HCT116 (cell line): ENCODE results near the gene TBCD. TPM values are rescaled to one million over a fixed set of nuclear protein-coding genes. Genes with fewer than 3 reads are reported as not detected.
"Not testable (repeated sequence)": the region's sequence is repeated elsewhere in the genome, so short reads cannot be mapped to it uniquely, and the experiment has no call there.

Source experiments
- ATAC-seq: fragments of 200-7000 bp; cut with Tn5 transposase; 2 replicates; pipeline ENCODE4 v1.9.1; 2020; ENCODE audit warnings: mild to moderate bottlenecking, moderate library complexity
- BruUV-seq: library from RNA; stranded (reverse); fragments of 400-500 nt; replicated peaks from 2 replicates; lab custom pipeline; 2021; lab: Mats Ljungman, UMichigan
- CTCF ChIA-PET: fragments of 300-600 bp; sonication (Branson Sonifier 250); formaldehyde crosslinking; loops from one replicate; lab custom pipeline; 2021; ENCODE audit warnings: antibody characterized with exemption; lab: Charles Lee
- POLR2A ChIA-PET: fragments of 300-600, 350-600 bp; sonication (Branson Sonifier 250); formaldehyde crosslinking; loops from one replicate; lab custom pipeline; 2021; ENCODE audit warnings: antibody characterized with exemption; lab: Charles Lee
- RAD21 ChIA-PET, 2 experiments: fragments of 300-600 bp; sonication (Branson Sonifier 250); formaldehyde crosslinking; loops; one replicate each; lab custom pipeline; 2023; ENCODE audit warnings: low total read pairs in 2 of 2; ENCODE audit not compliant: uncharacterized antibody in 2 of 2, unreplicated experiment in 2 of 2, low non-redundant PET in 1 of 2; lab: Charles Lee
- DNase-seq: peaks from one replicate; pipeline ENCODE4 v3.0.0-alpha.2; 2010; ENCODE audit warnings: low read depth, low spot score
- H2AFZ ChIP-seq: fragments of 200-600 bp; shearing (Covaris generic), sonication (generic); 2 replicates; pipeline ENCODE4 v1.6.1; 2017; ENCODE audit warnings: low read depth, mixed run types, mixed read lengths, antibody characterized with exemption, low read length; ENCODE audit not compliant: poor library complexity, severe bottlenecking
- H3K27ac ChIP-seq: 2 replicates; pipeline ENCODE4 v1.5.1; 2012; ENCODE audit warnings: low read depth, low read length
- H3K27me3 ChIP-seq: fragments of 200-600 bp; sonication (generic); 2 replicates; pipeline ENCODE4 v1.6.1; 2016; ENCODE audit warnings: mixed run types, low read length, mixed read lengths; ENCODE audit not compliant: insufficient read depth
- H3K36me3 ChIP-seq, 2 experiments: fragments of 200-500 bp in 1 of 2; fragments of 200-600 bp in 1 of 2; sonication (Bioruptor generic) in 1 of 2; sonication (generic) in 1 of 2; 2 replicates each; pipeline versions ENCODE4 v1.5.1 to v1.6.1; 2014 to 2016; ENCODE audit warnings: low read length in 2 of 2, inconsistent platforms in 1 of 2, mixed read lengths in 1 of 2, mixed run types in 1 of 2; ENCODE audit not compliant: insufficient read depth in 2 of 2, control insufficient read depth in 1 of 2
- H3K4me1 ChIP-seq, 2 experiments: fragments of 200-600 bp in 1 of 2; sonication (generic) in 1 of 2; 2 replicates each; pipeline versions ENCODE4 v1.5.1 to v1.6.1; 2012 to 2017; ENCODE audit warnings: low read length in 2 of 2, inconsistent platforms in 1 of 2, mild to moderate bottlenecking in 1 of 2, mixed read lengths in 1 of 2, mixed run types in 1 of 2, moderate library complexity in 1 of 2; ENCODE audit not compliant: insufficient read depth in 2 of 2, control insufficient read depth in 1 of 2
- H3K4me2 ChIP-seq: fragments of 200-600 bp; sonication (generic); 2 replicates; pipeline ENCODE4 v1.6.1; 2017; ENCODE audit warnings: mixed run types, low read length, mixed read lengths
- H3K4me3 ChIP-seq, 2 experiments: fragments of 200-600 bp in 1 of 2; sonication (generic) in 1 of 2; replicated peaks in 1 of 2; 2 replicates each; pipeline ENCODE4 v1.5.1; 2011 to 2016; ENCODE audit warnings: low read length in 2 of 2, control low read depth in 1 of 2, low read depth in 1 of 2, mild to moderate bottlenecking in 1 of 2, mixed read lengths in 1 of 2, mixed run types in 1 of 2
- H3K79me2 ChIP-seq: fragments of 200-600 bp; sonication (generic); 2 replicates; pipeline ENCODE4 v1.6.1; 2017; ENCODE audit warnings: mild to moderate bottlenecking, mixed run types, low read length, moderate library complexity, mixed read lengths; ENCODE audit not compliant: insufficient read depth
- H3K9ac ChIP-seq: fragments of 200-600 bp; sonication (generic); 2 replicates; pipeline ENCODE4 v1.6.1; 2016; ENCODE audit warnings: low read length, mixed read lengths
- H3K9me2 ChIP-seq: fragments of 200-600 bp; sonication (generic), shearing (Covaris generic); 2 replicates; pipeline ENCODE4 v1.6.1; 2017; ENCODE audit warnings: mixed run types, mild to moderate bottlenecking, moderate library complexity; ENCODE audit not compliant: insufficient read depth
- H3K9me3 ChIP-seq, 2 experiments: fragments of 200-500 bp in 1 of 2; fragments of 200-600 bp in 1 of 2; sonication (Bioruptor generic) in 1 of 2; sonication (generic) in 1 of 2; 2 replicates each; pipeline ENCODE4 v1.6.1; 2014 to 2017; ENCODE audit warnings: low read length in 2 of 2, mixed read lengths in 2 of 2, inconsistent platforms in 1 of 2, low read depth in 1 of 2, mild to moderate bottlenecking in 1 of 2, mixed run types in 1 of 2, moderate library complexity in 1 of 2; ENCODE audit not compliant: control insufficient read depth in 1 of 2, insufficient read depth in 1 of 2
- H4K20me1 ChIP-seq: fragments of 200-600 bp; sonication (generic), shearing (Covaris generic); 2 replicates; pipeline ENCODE4 v1.6.1; 2017; ENCODE audit warnings: mixed run types, mild to moderate bottlenecking, moderate library complexity; ENCODE audit not compliant: insufficient read depth
- CBX3 ChIP-seq: IDR thresholded peaks from 2 replicates; pipeline ENCODE4 v1.6.1; 2012; ENCODE audit warnings: low read depth
- CEBPB ChIP-seq: IDR thresholded peaks from 2 replicates; pipeline ENCODE4 v1.6.1; 2012; ENCODE audit warnings: low read depth
- SRF ChIP-seq: IDR thresholded peaks from 2 replicates; pipeline ENCODE4 v1.6.1; 2012; ENCODE audit warnings: low read depth
- TCF7L2 ChIP-seq: IDR thresholded peaks from 2 replicates; pipeline ENCODE4 v1.7.0; 2011; ENCODE audit warnings: borderline replicate concordance, inconsistent platforms; ENCODE audit not compliant: insufficient read depth, insufficient read length; ENCODE audit errors: extremely low read depth
- YY1 ChIP-seq: IDR thresholded peaks from 2 replicates; pipeline ENCODE4 v1.6.1; 2011; ENCODE audit warnings: low read length, low read depth, moderate library complexity, mild to moderate bottlenecking; ENCODE audit not compliant: insufficient replicate concordance; ENCODE audit errors: extremely low read depth
- intact Hi-C: fragments of 100-400 bp; cut with micrococcal nuclease; formaldehyde crosslinking; loops from 2 replicates; pipeline ENCODE4 v1.10.0; 2022
- total RNA-seq: library from RNA; stranded (reverse); gene quantifications from one replicate; pipeline ENCODE4 v1.2.1, GENCODE V29; 2021; ENCODE audit not compliant: unreplicated experiment
- TF ChIP-seq, protein P1 (sequence below): IDR thresholded peaks from 2 replicates; pipeline ENCODE4 v1.6.1; 2012
- TF ChIP-seq, protein P2 (sequence below): IDR thresholded peaks from 2 replicates; pipeline ENCODE4 v1.6.1; 2011; ENCODE audit warnings: mild to moderate bottlenecking, low read length, moderate library complexity; ENCODE audit not compliant: insufficient replicate concordance; ENCODE audit errors: extremely low read depth

TBCD gene
- total RNA-seq, 1 experiment from 2014 or later: 152 TPM

DNA sequence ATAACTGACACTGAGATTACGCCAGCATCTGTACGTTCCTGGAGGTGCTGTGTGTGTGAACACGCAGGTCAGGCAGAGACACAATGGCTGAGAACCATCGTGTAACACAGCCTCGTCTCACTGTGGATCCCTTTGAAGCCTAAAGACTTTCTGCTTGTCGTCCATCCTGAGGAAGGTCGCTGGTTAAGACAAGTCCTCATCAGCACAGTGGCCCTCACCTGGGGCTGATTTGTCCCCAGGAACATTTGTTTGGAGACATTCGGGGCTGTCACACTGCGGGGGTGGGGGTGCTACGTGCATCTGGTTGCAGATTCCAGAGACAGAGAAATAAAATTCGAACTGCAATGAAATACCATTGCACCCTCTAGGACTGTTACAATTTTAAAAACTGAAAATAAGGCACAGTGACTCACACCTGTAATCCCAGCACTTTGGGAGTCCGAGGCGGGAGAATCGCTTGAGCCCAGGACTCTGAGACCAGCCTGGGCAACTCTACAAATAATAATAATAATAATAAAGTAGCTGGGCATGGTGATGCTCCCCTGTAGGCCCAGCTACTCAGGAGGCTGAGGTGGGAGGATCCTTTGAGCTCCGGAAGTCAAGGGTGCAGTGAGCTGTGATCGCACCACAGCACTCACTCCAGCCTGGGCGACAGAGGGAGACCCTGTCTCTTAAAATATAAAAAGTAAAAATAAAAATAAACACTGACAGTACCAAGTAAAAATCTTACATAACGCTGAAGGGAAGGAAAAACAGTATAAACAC, 215.6 kb downstream of the TBCD start:
- Histone ChIP-seq H3K9me3 (no peaks in the 10 kb centered on the region), H3K36me3 (no peaks in the 10 kb centered on the region), H3K4me2 (no peak overlapping the region), H3K79me2 (no peaks in the 10 kb centered on the region), H3K9me2 (no peaks in the 10 kb centered on the region), H4K20me1 (no peaks in the 10 kb centered on the region), H3K4me3 (no peak overlapping the region), H3K27ac (no peak overlapping the region), H3K4me1 (no peaks in the 10 kb centered on the region), H3K27me3 (no peaks in the 10 kb centered on the region), H3K9ac (no peak overlapping the region), H2AFZ (no peak overlapping the region)
- TF ChIP-seq CEBPB (no peak), SRF (no peak), CBX3 (no peak), TCF7L2 (no peak), YY1 (no peak)
- TF ChIP-seq, protein P1, sequence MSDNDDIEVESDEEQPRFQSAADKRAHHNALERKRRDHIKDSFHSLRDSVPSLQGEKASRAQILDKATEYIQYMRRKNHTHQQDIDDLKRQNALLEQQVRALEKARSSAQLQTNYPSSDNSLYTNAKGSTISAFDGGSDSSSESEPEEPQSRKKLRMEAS: no peak
- TF ChIP-seq, protein P2, sequence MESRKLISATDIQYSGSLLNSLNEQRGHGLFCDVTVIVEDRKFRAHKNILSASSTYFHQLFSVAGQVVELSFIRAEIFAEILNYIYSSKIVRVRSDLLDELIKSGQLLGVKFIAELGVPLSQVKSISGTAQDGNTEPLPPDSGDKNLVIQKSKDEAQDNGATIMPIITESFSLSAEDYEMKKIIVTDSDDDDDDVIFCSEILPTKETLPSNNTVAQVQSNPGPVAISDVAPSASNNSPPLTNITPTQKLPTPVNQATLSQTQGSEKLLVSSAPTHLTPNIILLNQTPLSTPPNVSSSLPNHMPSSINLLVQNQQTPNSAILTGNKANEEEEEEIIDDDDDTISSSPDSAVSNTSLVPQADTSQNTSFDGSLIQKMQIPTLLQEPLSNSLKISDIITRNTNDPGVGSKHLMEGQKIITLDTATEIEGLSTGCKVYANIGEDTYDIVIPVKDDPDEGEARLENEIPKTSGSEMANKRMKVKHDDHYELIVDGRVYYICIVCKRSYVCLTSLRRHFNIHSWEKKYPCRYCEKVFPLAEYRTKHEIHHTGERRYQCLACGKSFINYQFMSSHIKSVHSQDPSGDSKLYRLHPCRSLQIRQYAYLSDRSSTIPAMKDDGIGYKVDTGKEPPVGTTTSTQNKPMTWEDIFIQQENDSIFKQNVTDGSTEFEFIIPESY: no peak
- ChIA-PET POLR2A (no interaction called here), CTCF (no interaction called here), RAD21 (no interaction called here)
- DNase-seq (no peak), ATAC-seq (no peak)
- intact Hi-C loops: no loop called here
- no TSS peak for BruUV-seq

DNA sequence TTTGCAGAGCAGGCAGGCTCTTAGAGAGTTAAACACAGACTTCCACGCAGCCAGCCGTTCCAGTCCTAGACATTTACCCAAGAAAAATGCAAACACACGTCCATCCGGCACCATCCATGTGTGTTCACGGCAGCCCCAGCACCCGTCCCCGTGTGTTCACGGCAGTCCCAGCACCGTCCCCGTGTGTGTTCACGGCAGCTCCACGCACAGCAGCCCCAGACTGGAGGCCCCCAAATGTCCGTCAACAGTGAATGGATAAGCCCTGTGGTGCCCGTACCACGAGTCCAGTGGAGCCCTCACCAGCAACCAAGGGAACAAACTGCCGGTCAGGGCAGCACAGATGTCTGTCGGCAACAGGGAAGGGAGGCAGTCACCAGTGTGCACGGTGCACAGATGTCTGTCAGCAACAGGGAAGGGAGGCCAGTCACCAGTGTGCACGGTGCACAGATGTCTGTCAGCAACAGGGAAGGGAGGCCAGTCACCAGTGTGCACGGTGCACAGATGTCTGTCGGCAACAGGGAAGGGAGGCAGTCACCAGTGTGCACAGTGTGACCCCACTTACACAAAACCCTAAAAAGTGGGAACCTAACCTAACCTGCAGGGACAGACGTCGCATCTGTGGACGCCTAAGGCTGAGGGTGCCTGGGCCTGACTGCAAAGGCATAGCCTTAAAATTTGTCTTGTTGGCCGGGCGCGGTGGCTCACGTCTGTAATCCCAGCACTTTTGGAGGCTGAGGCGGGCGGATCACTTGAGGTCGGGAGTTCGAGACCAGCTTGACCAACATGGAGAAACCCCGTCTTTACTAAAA, 216.4 kb downstream of the TBCD start:
- H3K4me1 ChIP-seq, H3K9ac ChIP-seq, H3K27me3 ChIP-seq, CTCF ChIA-PET, intact Hi-C loops, H2AFZ ChIP-seq, H3K4me2 ChIP-seq, H3K9me2 ChIP-seq, H3K9me3 ChIP-seq, H3K36me3 ChIP-seq, DNase-seq, H4K20me1 ChIP-seq, H3K4me3 ChIP-seq, ATAC-seq, BruUV-seq, H3K27ac ChIP-seq, POLR2A ChIA-PET, H3K79me2 ChIP-seq: not testable (repeated sequence)
- RAD21 ChIA-PET: interaction anchor here in 1 of 2 experiments (0.7 kb wide), 1 partner anchor 24 kb away, joined by 4 read pairs; no protein-coding TSS in a partner anchor
